GM10266 (cell line): Measurements from ENCODE around the gene SCMH1.

Experiments
- DNase-seq: peaks from one replicate; pipeline ENCODE4 v3.0.0; 2012; ENCODE audit errors: extremely low spot score
- TF ChIP-seq, protein P1 (sequence below): IDR thresholded peaks from 2 replicates; pipeline ENCODE4 v1.5.1; 2012; ENCODE audit warnings: mild to moderate bottlenecking, low read depth; ENCODE audit not compliant: control insufficient read depth, insufficient read depth; ENCODE audit errors: missing control alignments

SCMH1 gene

GRCh38 chr1:40981691-40982448 lies 260.2 kb downstream of the SCMH1 start:
- TF ChIP-seq, protein P1, sequence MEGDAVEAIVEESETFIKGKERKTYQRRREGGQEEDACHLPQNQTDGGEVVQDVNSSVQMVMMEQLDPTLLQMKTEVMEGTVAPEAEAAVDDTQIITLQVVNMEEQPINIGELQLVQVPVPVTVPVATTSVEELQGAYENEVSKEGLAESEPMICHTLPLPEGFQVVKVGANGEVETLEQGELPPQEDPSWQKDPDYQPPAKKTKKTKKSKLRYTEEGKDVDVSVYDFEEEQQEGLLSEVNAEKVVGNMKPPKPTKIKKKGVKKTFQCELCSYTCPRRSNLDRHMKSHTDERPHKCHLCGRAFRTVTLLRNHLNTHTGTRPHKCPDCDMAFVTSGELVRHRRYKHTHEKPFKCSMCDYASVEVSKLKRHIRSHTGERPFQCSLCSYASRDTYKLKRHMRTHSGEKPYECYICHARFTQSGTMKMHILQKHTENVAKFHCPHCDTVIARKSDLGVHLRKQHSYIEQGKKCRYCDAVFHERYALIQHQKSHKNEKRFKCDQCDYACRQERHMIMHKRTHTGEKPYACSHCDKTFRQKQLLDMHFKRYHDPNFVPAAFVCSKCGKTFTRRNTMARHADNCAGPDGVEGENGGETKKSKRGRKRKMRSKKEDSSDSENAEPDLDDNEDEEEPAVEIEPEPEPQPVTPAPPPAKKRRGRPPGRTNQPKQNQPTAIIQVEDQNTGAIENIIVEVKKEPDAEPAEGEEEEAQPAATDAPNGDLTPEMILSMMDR, result no peak
- DNase-seq, result no peak

GRCh38 chr1:40980453-40981121 lies 261.5 kb downstream of the SCMH1 start:
- TF ChIP-seq, protein P1, result no peak
- DNase-seq, result peak; percentile 54

GRCh38 chr1:40980068-40980452 lies 262.0 kb downstream of the SCMH1 start:
- TF ChIP-seq, protein P1, result no peak
- DNase-seq, result no peak

DNA sequence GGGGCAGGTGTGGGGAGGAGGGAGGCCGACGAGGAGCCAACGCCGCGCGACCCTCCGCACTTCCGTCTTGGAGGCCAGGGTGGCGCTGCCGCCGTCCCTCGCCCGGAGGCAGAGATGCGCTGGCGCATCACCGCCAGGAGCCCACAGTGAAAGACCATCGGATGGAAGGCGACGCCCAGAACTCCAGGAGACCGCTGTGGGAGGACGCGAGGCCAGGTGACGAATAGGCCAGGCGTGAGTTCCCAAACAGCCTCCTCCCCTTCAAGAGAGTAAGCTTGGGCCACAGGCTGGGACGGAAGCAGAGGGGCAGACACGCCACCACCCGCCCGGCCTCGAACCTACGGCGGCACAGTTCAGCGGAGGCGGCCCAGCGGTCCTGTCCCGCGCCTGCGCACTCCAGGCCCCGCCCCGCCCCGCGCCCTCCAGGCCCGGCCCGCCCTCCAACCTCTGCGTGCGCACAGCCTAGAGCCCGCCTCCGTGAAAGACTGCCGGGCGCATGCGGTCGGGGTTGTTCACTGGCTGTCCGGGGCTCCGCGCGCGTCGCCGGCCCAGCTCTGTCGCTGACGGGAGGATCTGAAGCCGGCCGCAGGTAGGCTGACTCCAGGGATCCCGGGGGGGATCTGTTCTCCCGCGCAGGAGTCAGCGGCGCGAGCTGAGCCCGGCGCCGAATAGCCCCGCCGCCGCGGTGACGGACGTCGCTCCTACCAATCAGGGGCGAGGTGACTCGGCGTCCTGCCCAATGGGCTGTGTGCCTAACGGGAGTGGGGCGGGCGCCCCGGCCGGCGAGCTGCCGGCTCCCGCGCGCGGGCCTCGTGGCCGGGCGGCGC lies 262.7 kb downstream of the SCMH1 start, which contains the start of gene CTPS1:
TSS of gene CTPS1 (plus strand) at position 456 of the 827 bp plus-strand sequence. CDS start 3,595 bp downstream, outside the sequence.
- peak; percentile 99 for DNase-seq
- TF ChIP-seq, protein P1, result peak; percentile 52

DNA sequence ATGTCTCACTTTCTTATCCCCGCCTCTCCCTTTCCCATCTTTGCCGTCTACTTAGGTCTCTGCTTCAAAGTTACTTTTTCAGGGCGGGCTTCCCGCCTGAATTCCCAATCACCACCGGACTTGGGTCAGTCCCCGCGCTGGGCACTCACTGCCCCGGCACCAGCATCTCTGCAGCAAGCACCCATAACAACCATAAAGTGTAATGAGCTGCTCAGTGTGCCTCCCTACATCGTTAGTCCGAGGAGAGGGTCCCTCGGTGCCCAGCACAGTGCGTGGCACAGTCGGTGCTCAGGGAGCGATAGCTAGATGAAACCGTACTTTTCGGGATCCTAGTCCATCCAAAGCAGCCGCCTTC lies 263.2 kb downstream of the SCMH1 start:
- peak; percentile 22 for DNase-seq
- TF ChIP-seq, protein P1, result no peak

DNA sequence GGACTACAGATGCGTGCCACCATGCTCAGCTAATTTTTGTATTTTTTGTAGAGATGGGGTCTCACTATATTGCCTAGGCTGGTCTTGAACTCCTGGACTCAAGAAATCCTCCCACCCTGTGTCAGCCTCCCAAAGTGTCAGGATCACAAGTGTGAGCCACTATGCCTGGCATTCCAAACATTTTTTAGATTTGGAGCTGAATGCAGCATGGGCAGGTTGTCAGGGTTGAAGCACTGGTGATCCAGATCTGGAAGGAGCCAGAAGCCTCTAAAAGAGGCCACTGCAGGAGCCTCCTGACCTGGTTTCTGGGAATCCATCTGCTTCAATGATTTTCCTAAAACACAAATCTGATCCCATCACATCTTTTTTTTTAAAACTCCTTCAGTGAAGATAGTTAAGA lies 264.4 kb downstream of the SCMH1 start:
- TF ChIP-seq, protein P1, result no peak

More for the DNA sequence above, 264.4 kb downstream of the SCMH1 start:
- DNase-seq, result no peak
